ENCODE measurements around the gene LYST. TPM values are rescaled to one million over a fixed set of nuclear protein-coding genes. Genes with fewer than 3 reads are reported as not detected.

The LYST gene
- total and polyA plus RNA-seq, 2 experiments from 2014 or later = 3.0 to 6.1 TPM

- Histone ChIP-seq H3K4me2 (no peak overlapping the region), H3K9me2 (replicated peaks; ENCODE audit: insufficient read depth) (no peaks in the 10 kb centered on the region), H3K79me2 (no peaks in the 10 kb centered on the region), H3K9me3 (ENCODE audit: low read depth) (no peaks in the 10 kb centered on the region), H2AFZ (no peak overlapping the region), H3K4me1 (ENCODE audit: insufficient read depth) (no peaks in the 10 kb centered on the region), H3K27me3 (no peaks in the 10 kb centered on the region), H3K27ac (no peak overlapping the region), H3K4me3 (no peak overlapping the region), H4K20me1 (ENCODE audit: insufficient read depth, poor library complexity, severe bottlenecking) (no peaks in the 10 kb centered on the region), H3K36me3 (replicated peaks; ENCODE audit: insufficient read depth, low read depth) (no peaks in the 10 kb centered on the region)
- no peak for DNase-seq (ENCODE audit: low spot score)
- 76% methylated on average over 2 of the region's 2 CpGs for WGBS (ENCODE audit: low lambda C conversion rate, missing lambda C conversion rate)
- TF ChIP-seq CTCF (IDR thresholded peaks at IDR 0.05; ENCODE audit: poor library complexity) = no peak
Measured at GRCh38 chr1:235697508-235697907, 169.2 kb downstream of the LYST start.

DNA sequence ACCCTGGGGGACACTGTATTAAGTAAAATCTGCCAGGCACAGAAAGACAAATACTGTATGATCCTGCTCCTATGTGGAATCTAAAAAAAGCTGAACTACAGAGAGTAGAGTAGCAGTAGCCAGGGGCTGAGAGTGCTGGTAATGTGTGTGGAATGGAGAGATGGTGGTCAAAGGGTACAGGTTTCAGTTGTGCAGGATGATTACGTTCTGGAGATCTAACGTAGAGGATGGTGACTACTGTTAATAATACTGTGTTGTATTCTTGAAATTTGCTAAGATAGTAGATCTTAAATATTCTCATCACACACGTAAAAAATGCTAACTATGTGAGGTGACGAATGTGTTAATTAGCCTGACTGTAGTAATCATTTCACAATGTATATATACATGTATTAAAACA, 177.3 kb downstream of the LYST start:
- DNase-seq (ENCODE audit: low spot score) = no peak
- TF ChIP-seq CTCF (IDR thresholded peaks at IDR 0.05; ENCODE audit: poor library complexity) (no peak), EZH2 (IDR thresholded peaks at IDR 0.05; ENCODE audit: borderline replicate concordance) (no peak), EZH2phosphoT487 (IDR thresholded peaks at IDR 0.05; ENCODE audit: low read depth, severe bottlenecking, unreplicated experiment) (no peak)
- H3K27me3 ChIP-seq = no peaks in the 10 kb centered on the region
- no peak overlapping the region for H2AFZ ChIP-seq
- H3K4me2 ChIP-seq = no peak overlapping the region
- H4K20me1 ChIP-seq (ENCODE audit: insufficient read depth, poor library complexity, severe bottlenecking) = no peaks in the 10 kb centered on the region
- H3K9me2 ChIP-seq (replicated peaks; ENCODE audit: insufficient read depth) = no peaks in the 10 kb centered on the region
- no peak overlapping the region for H3K4me3 ChIP-seq
- no peak overlapping the region for H3K27ac ChIP-seq
- H3K79me2 ChIP-seq = no peaks in the 10 kb centered on the region
- no peaks in the 10 kb centered on the region for H3K36me3 ChIP-seq (replicated peaks; ENCODE audit: insufficient read depth, low read depth)
- H3K9me3 ChIP-seq (ENCODE audit: low read depth) = no peaks in the 10 kb centered on the region
- no peaks in the 10 kb centered on the region for H3K4me1 ChIP-seq (ENCODE audit: insufficient read depth)
- 92% methylated on average over 4 of the region's 4 CpGs for WGBS (ENCODE audit: low lambda C conversion rate, missing lambda C conversion rate)

GRCh38 chr1:235688096-235688495, 178.6 kb downstream of the LYST start:
- DNase-seq (ENCODE audit: low spot score) = no peak
- no peak overlapping the region for H3K4me3 ChIP-seq
- H2AFZ ChIP-seq = no peak overlapping the region
- TF ChIP-seq EZH2 (IDR thresholded peaks at IDR 0.05; ENCODE audit: borderline replicate concordance) (no peak), CTCF (IDR thresholded peaks at IDR 0.05; ENCODE audit: poor library complexity) (no peak), EZH2phosphoT487 (IDR thresholded peaks at IDR 0.05; ENCODE audit: low read depth, severe bottlenecking, unreplicated experiment) (no peak)
- H3K79me2 ChIP-seq = peaks cover 5% of the 10 kb centered on the region
- no peaks in the 10 kb centered on the region for H3K9me3 ChIP-seq (ENCODE audit: low read depth)
- H4K20me1 ChIP-seq (ENCODE audit: insufficient read depth, poor library complexity, severe bottlenecking) = peaks cover 3% of the 10 kb centered on the region
- no peak overlapping the region for H3K27ac ChIP-seq
- no peaks in the 10 kb centered on the region for H3K9me2 ChIP-seq (replicated peaks; ENCODE audit: insufficient read depth)
- no peaks in the 10 kb centered on the region for H3K36me3 ChIP-seq (replicated peaks; ENCODE audit: insufficient read depth, low read depth)
- no peaks in the 10 kb centered on the region for H3K4me1 ChIP-seq (ENCODE audit: insufficient read depth)
- H3K27me3 ChIP-seq = no peaks in the 10 kb centered on the region
- H3K4me2 ChIP-seq = no peak overlapping the region
- 93% methylated on average over 3 of the region's 3 CpGs for WGBS (ENCODE audit: low lambda C conversion rate, missing lambda C conversion rate)

GRCh38 chr1:235683653-235684052, 183.1 kb downstream of the LYST start:
- 79% methylated on average over 1 of the region's 1 CpG for WGBS (ENCODE audit: low lambda C conversion rate, missing lambda C conversion rate)
- Histone ChIP-seq H3K4me2 (no peak overlapping the region), H2AFZ (no peak overlapping the region), H3K9me2 (replicated peaks; ENCODE audit: insufficient read depth) (no peaks in the 10 kb centered on the region), H3K4me3 (no peak overlapping the region), H3K9me3 (ENCODE audit: low read depth) (no peaks in the 10 kb centered on the region), H3K79me2 (peaks cover 23% of the 10 kb centered on the region), H3K36me3 (replicated peaks; ENCODE audit: insufficient read depth, low read depth) (no peaks in the 10 kb centered on the region), H3K27ac (no peak overlapping the region), H3K4me1 (ENCODE audit: insufficient read depth) (no peaks in the 10 kb centered on the region), H3K27me3 (no peaks in the 10 kb centered on the region), H4K20me1 (ENCODE audit: insufficient read depth, poor library complexity, severe bottlenecking) (peaks cover 3% of the 10 kb centered on the region)
- no peak for DNase-seq (ENCODE audit: low spot score)
- TF ChIP-seq EZH2 (IDR thresholded peaks at IDR 0.05; ENCODE audit: borderline replicate concordance) (no peak), EZH2phosphoT487 (IDR thresholded peaks at IDR 0.05; ENCODE audit: low read depth, severe bottlenecking, unreplicated experiment) (no peak), CTCF (IDR thresholded peaks at IDR 0.05; ENCODE audit: poor library complexity) (no peak)

All from hepatocyte (in vitro differentiated cells).